WERI-Rb-1 (cell line): ENCODE data around the gene PSMC2.

ENCODE experiments used
- DNase-seq: peaks from one replicate; pipeline ENCODE4 v3.0.0-alpha.2; 2020
- H3K27ac ChIP-seq: fragments of 250-450 bp; sonication (Bioruptor Pico); 2 replicates; pipeline ENCODE4 v1.5.1; 2020; ENCODE audit warnings: mild to moderate bottlenecking, moderate library complexity
- H3K27me3 ChIP-seq: fragments of 250-450 bp; sonication (Bioruptor Pico); 2 replicates; pipeline ENCODE4 v1.5.1; 2021; ENCODE audit warnings: mild to moderate bottlenecking, low read depth, moderate library complexity; ENCODE audit not compliant: insufficient read depth, severe bottlenecking
- H3K36me3 ChIP-seq: fragments of 250-450 bp; sonication (Bioruptor Pico); 2 replicates; pipeline ENCODE4 v1.5.1; 2020; ENCODE audit warnings: mild to moderate bottlenecking, moderate library complexity
- H3K4me3 ChIP-seq: 2 replicates; pipeline ENCODE4 v1.5.1; 2011; ENCODE audit warnings: low read depth, mild to moderate bottlenecking, control low read depth, low read length
- H3K9me3 ChIP-seq: fragments of 250-450 bp; sonication (Bioruptor Pico); 2 replicates; pipeline ENCODE4 v1.5.1; 2021; ENCODE audit warnings: mild to moderate bottlenecking, moderate library complexity; ENCODE audit not compliant: severe bottlenecking
- TF ChIP-seq, protein P1 (sequence below): IDR thresholded peaks from 2 replicates; pipeline ENCODE4 v1.5.1; 2011; ENCODE audit warnings: low read depth, mild to moderate bottlenecking, control low read depth, inconsistent platforms, low read length

Gene PSMC2

DNA sequence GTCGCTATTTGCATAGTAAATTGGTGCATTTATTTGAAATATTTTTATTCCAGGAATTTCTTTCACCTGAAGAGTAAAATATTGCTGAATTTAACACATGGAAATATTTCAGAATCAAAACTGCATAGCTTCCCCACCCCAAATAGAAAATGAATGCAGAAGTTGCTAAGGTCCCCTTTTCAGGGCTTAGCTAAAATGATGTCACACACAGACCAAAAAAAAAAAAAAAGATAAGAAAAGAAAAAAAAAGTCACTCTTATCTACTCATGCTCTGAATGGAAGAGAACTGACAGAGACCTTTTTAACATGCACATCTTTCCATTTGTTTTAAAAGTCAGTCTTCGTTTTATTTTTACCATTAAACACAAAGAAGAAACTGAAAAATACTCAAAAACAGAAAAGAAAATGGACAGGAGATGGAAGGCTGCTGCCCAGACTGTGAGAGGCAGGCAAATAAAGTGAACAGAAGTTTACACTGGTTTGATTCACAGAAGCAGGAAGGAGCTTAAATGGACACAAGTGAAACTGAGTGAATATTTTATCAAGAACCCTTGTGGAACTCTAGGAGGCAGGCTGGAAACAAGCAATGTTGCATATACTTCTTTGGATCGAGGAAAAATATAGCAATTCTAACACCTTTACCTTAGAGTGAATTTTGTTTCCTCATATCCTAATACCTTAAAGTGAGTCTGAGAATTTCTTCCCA is 32.0 kb downstream of the PSMC2 start:
- TF ChIP-seq, protein P1, sequence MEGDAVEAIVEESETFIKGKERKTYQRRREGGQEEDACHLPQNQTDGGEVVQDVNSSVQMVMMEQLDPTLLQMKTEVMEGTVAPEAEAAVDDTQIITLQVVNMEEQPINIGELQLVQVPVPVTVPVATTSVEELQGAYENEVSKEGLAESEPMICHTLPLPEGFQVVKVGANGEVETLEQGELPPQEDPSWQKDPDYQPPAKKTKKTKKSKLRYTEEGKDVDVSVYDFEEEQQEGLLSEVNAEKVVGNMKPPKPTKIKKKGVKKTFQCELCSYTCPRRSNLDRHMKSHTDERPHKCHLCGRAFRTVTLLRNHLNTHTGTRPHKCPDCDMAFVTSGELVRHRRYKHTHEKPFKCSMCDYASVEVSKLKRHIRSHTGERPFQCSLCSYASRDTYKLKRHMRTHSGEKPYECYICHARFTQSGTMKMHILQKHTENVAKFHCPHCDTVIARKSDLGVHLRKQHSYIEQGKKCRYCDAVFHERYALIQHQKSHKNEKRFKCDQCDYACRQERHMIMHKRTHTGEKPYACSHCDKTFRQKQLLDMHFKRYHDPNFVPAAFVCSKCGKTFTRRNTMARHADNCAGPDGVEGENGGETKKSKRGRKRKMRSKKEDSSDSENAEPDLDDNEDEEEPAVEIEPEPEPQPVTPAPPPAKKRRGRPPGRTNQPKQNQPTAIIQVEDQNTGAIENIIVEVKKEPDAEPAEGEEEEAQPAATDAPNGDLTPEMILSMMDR, result no peak
- H3K27ac ChIP-seq, result no peak overlapping the region

DNA sequence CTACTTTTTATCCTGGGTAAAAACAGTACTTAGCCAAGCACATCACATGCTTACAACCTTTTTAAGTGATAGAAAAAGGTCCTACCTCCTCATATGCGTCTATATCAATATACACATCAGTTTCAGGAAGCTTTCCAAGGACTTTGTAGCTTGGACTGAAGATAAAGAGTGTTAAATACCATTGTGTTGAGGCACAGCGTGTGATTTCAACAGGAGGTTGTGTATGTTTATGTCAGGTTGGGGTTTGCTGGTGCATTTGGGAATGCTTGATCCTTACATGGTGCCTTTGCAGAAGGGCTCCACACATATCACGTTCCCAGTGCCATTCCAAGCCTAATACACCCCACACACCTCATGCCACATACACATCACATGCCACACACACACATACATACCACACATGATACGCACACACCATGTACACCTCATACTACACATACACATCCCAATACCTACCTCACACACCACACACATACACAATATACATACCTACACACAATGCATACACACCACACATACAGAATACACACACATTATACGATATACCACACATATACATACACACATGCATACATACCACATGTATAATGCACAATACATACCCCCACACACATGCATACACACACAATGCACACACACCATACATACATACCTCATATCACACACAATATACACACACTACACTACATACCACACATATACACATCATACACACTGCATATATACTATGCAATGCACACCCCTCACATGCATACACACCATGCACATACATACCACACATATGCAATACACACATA is 33.1 kb downstream of the PSMC2 start:
- Histone ChIP-seq H3K36me3 (no peaks in the 10 kb centered on the region), H3K9me3 (no peaks in the 10 kb centered on the region), H3K27ac (no peak overlapping the region), H3K4me3 (no peak overlapping the region), H3K27me3 (no peaks in the 10 kb centered on the region)
- DNase-seq, result no peak
- TF ChIP-seq, protein P1, result no peak

More for the DNA sequence above, 32.0 kb downstream of the PSMC2 start:
- Histone ChIP-seq H3K36me3 (no peaks in the 10 kb centered on the region), H3K9me3 (no peaks in the 10 kb centered on the region), H3K27me3 (no peaks in the 10 kb centered on the region), H3K4me3 (no peak overlapping the region)
- DNase-seq, result no peak

DNA sequence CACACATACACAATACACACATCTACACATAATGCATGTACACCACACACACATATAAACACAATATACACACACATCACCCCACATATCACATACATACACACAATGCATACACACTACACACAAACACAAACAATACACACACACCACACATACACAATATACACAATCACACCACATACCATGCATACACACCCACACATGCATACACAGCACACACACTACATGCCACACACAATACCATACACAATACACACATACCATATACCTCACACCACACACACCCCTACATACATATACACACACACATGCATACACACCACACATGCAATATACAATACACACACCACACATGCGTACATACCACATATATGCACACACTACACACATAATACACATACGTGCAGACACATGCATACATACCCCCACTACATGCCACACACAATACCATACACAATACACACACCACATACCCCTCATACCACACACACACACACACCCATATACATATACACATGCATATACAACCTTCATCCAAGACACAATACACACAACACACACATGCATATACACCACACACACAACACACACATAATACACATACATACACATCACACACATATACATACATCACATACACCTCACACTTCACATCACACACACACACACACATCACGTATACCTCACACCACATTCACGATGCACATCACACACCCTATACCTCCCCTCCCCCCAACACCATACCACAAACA is 34.0 kb downstream of the PSMC2 start:
- no peak overlapping the region for H3K27ac ChIP-seq
- H3K4me3 ChIP-seq, result no peak overlapping the region
- no peaks in the 10 kb centered on the region for H3K36me3 ChIP-seq
- no peaks in the 10 kb centered on the region for H3K9me3 ChIP-seq
- TF ChIP-seq, protein P1, result no peak
- no peaks in the 10 kb centered on the region for H3K27me3 ChIP-seq
- no peak for DNase-seq

DNA sequence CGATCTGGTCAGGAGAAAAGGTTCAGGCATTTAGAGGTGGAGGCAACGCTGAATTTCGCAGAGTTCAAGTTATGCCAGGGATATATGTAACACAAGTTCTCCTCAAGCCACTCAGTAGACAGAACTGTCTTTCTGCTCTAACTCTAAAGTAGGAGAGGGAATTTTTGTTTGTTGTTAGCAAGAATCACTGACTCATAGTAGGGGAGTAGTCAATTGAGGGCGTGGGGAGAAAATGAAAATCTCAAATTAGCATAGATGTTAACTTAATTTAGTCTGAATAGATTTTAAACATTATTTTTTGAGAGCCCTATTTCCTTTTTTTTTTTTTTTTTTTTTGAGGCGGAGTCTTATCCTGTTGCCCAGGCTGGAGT is 34.6 kb downstream of the PSMC2 start:
- Histone ChIP-seq H3K4me3 (no peak overlapping the region), H3K36me3 (no peaks in the 10 kb centered on the region), H3K27me3 (no peaks in the 10 kb centered on the region), H3K9me3 (no peaks in the 10 kb centered on the region), H3K27ac (no peak overlapping the region)
- DNase-seq, result no peak
- TF ChIP-seq, protein P1, result no peak

DNA sequence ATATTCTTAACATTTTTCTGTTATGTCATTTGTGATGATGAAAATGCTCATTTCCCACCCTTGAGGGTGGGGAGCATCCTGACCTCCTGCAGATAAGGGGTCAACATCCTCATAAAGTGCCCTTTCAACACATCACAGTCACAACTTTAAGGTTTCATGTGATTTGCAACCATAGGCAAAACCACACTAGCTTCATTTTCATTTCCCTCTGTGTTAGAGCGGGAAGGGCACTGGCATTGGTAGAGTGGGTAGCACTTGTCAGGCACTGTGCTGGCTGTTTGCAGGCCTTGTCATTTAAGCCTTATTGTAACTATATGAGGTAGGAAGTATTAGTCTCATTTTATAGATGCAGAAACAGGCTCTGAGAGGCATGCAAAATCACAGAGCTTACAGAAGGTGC is 39.8 kb downstream of the PSMC2 start:
- no peak overlapping the region for H3K4me3 ChIP-seq
- H3K27me3 ChIP-seq, result no peaks in the 10 kb centered on the region
- TF ChIP-seq, protein P1, result no peak
- H3K9me3 ChIP-seq, result no peaks in the 10 kb centered on the region
- no peaks in the 10 kb centered on the region for H3K36me3 ChIP-seq
- no peak for DNase-seq
- H3K27ac ChIP-seq, result no peak overlapping the region
